ENCODE data around the gene COBLL1. TPM values are rescaled to one million over a fixed set of nuclear protein-coding genes. Genes with fewer than 3 reads are reported as not detected.

The COBLL1 gene
- total and polyA plus RNA-seq, 4 donors: 16.3 to 114 (median 36.4) TPM

DNA sequence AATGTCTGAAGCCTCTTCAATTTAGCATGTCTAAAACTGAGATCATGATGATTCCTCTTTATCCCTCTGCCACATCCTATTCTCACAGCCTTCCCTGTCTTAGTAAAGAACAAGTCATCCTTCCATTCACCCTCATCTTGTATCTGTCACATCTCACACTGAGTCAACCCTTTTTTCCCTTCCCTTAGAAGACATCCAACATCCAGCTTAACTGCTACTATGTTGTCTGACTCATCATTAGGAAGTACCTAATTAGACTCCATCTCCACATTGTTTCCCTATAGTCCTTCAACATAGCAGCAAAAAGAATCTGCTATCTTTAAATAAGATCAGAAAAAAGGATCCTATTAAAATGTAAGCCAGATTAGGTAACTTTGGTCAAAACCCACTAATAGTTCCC, 135.1 kb downstream of the COBLL1 start:
- TF ChIP-seq FOXA2 (IDR thresholded peaks at IDR 0.05) (no peak), YY1 (IDR thresholded peaks at IDR 0.05) (no peak), FOXA1 (IDR thresholded peaks at IDR 0.05) (no peak), RXRA (IDR thresholded peaks at IDR 0.05) (no peak)
- TF ChIP-seq, protein P1, sequence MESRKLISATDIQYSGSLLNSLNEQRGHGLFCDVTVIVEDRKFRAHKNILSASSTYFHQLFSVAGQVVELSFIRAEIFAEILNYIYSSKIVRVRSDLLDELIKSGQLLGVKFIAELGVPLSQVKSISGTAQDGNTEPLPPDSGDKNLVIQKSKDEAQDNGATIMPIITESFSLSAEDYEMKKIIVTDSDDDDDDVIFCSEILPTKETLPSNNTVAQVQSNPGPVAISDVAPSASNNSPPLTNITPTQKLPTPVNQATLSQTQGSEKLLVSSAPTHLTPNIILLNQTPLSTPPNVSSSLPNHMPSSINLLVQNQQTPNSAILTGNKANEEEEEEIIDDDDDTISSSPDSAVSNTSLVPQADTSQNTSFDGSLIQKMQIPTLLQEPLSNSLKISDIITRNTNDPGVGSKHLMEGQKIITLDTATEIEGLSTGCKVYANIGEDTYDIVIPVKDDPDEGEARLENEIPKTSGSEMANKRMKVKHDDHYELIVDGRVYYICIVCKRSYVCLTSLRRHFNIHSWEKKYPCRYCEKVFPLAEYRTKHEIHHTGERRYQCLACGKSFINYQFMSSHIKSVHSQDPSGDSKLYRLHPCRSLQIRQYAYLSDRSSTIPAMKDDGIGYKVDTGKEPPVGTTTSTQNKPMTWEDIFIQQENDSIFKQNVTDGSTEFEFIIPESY (IDR thresholded peaks at IDR 0.05): no peak
- H3K9me3 ChIP-seq (ENCODE audit: control insufficient read depth in 4 of 4, low read length in 3 of 4): no peaks in the 10 kb centered on the region
- no peak for DNase-seq (ENCODE audit: low spot score)
- peaks cover 0 to 25% (median 6%) of the 10 kb centered on the region in 4 donors for H3K36me3 ChIP-seq (ENCODE audit: control insufficient read depth in 4 of 4, insufficient read depth in 3 of 4, low read depth in 1 of 4, low read length in 3 of 4)
- peaks cover 2 to 10% (median 7%) of the 10 kb centered on the region in 4 donors for H3K4me1 ChIP-seq (ENCODE audit: control insufficient read depth in 4 of 4, insufficient read depth in 4 of 4, low read length in 3 of 4)
- H3K9ac ChIP-seq (ENCODE audit: low read depth in 1 of 2, low read length in 2 of 2): no peak overlapping the region
- no peak overlapping the region for H3K27ac ChIP-seq (ENCODE audit: low read depth in 1 of 2, low read length in 2 of 2)
- H3K4me3 ChIP-seq (ENCODE audit: low read depth in 1 of 3, low read length in 3 of 3): no peak overlapping the region
- H3K27me3 ChIP-seq (ENCODE audit: control insufficient read depth in 4 of 4, insufficient read depth in 4 of 4, low read length in 3 of 4): no peaks in the 10 kb centered on the region

DNA sequence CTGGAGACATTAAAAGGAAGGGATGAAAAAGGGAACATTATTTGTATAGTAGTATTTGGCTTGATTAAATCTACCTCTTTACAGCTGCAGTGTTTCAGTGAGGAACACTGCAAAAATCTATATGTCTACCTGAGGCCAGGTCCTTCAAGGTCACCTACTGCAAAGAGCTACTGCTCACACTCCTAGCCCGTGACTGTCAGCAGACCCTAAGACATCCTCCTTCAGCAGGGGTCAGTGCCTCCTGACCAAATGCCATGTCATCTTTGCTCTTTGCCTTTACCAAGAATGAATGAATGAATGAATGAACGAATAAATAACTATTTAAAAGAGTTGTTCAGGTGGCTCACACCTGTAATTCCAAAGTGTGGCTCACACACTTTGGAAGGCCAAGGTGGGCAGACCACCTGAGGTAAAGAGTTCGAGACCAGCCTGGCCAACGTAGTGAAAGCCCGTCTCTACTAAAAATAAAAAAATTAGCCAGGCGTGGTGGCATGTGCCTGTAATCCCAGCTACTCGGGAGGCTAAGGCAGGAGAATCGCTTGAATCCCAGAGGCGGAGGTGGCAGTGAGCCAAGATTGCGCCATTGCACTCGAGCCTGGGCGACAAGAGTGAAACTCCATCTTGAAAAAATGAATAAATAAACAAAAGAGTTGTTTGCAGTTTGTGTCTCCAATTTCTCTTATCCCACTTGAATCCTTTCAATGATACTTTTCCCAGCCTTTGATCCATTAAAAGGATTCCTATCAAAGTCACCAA, 136.0 kb downstream of the COBLL1 start:
- Histone ChIP-seq H3K27ac (ENCODE audit: low read depth in 1 of 2, low read length in 2 of 2) (no peak overlapping the region), H3K9ac (ENCODE audit: low read depth in 1 of 2, low read length in 2 of 2) (no peak overlapping the region), H3K4me3 (ENCODE audit: low read depth in 1 of 3, low read length in 3 of 3) (no peak overlapping the region), H3K4me1 (ENCODE audit: control insufficient read depth in 4 of 4, insufficient read depth in 4 of 4, low read length in 3 of 4) (peaks cover under 1 to 5% (median 3%) of the 10 kb centered on the region in 4 donors), H3K36me3 (ENCODE audit: control insufficient read depth in 4 of 4, insufficient read depth in 3 of 4, low read depth in 1 of 4, low read length in 3 of 4) (peaks cover 0 to 25% (median 6%) of the 10 kb centered on the region in 4 donors), H3K27me3 (ENCODE audit: control insufficient read depth in 4 of 4, insufficient read depth in 4 of 4, low read length in 3 of 4) (no peaks in the 10 kb centered on the region), H3K9me3 (ENCODE audit: control insufficient read depth in 4 of 4, low read length in 3 of 4) (no peaks in the 10 kb centered on the region)
- DNase-seq (ENCODE audit: low spot score): no peak
- TF ChIP-seq, protein P2, sequence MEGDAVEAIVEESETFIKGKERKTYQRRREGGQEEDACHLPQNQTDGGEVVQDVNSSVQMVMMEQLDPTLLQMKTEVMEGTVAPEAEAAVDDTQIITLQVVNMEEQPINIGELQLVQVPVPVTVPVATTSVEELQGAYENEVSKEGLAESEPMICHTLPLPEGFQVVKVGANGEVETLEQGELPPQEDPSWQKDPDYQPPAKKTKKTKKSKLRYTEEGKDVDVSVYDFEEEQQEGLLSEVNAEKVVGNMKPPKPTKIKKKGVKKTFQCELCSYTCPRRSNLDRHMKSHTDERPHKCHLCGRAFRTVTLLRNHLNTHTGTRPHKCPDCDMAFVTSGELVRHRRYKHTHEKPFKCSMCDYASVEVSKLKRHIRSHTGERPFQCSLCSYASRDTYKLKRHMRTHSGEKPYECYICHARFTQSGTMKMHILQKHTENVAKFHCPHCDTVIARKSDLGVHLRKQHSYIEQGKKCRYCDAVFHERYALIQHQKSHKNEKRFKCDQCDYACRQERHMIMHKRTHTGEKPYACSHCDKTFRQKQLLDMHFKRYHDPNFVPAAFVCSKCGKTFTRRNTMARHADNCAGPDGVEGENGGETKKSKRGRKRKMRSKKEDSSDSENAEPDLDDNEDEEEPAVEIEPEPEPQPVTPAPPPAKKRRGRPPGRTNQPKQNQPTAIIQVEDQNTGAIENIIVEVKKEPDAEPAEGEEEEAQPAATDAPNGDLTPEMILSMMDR (IDR thresholded peaks at IDR 0.05; ENCODE audit: low read depth, low read length, missing input control): no peak
- TF ChIP-seq, protein P1 (IDR thresholded peaks at IDR 0.05): no peak
- 87% methylated on average over 12 of the region's 12 CpGs for WGBS

DNA sequence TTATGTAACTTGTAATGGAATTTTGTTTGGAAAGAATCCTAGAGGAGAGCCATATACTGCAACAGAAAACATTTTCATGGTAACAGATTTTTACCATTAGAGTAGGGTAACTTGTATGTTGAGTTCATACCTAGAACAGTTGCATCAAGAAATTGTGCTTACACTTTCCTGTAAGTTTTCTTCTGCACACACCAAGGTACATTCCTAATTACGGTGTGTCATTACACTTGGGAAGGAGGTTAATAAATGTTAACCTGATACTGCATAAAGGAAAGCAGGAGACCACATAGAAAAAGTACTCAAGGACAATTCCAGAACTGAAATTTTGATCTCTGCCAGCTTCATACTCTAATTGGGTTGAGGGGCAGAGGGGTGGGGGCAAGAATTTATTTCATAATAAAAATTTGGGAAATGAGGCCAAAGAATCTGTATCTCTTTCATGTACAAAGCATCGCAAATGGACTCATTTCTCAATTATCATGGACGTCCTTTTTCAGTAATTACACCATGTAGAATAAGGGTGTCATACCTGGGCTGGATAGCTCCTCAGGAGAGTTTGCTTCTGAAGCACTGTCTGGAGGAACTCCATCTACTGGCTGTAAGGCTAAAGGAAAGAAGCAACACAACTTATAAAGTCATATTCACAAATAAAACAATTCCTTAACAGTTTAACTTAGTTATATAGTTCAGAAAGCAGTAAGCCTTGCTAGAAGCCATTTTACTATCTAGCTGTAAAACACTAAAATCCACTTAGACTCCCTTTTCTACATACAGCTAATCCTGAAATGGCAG, 137.5 kb downstream of the COBLL1 start:
- Histone ChIP-seq H3K4me1 (ENCODE audit: control insufficient read depth in 4 of 4, insufficient read depth in 4 of 4, low read length in 3 of 4) (peaks cover 0 to 3% (median under 1%) of the 10 kb centered on the region in 4 donors), H3K27ac (ENCODE audit: low read depth in 1 of 2, low read length in 2 of 2) (no peak overlapping the region), H3K9ac (ENCODE audit: low read depth in 1 of 2, low read length in 2 of 2) (no peak overlapping the region), H3K4me3 (ENCODE audit: low read depth in 1 of 3, low read length in 3 of 3) (no peak overlapping the region), H3K27me3 (ENCODE audit: control insufficient read depth in 4 of 4, insufficient read depth in 4 of 4, low read length in 3 of 4) (no peaks in the 10 kb centered on the region), H3K36me3 (ENCODE audit: control insufficient read depth in 4 of 4, insufficient read depth in 3 of 4, low read depth in 1 of 4, low read length in 3 of 4) (peaks cover 0 to 32% (median 6%) of the 10 kb centered on the region in 4 donors), H3K9me3 (ENCODE audit: control insufficient read depth in 4 of 4, low read length in 3 of 4) (no peaks in the 10 kb centered on the region)
- 90% methylated on average over 3 of the region's 3 CpGs for WGBS
- no peak for DNase-seq (ENCODE audit: low spot score)
- TF ChIP-seq FOXA2 (IDR thresholded peaks at IDR 0.05): no peak
- no peak for TF ChIP-seq YY1 (IDR thresholded peaks at IDR 0.05)
- no peak for TF ChIP-seq FOXA1 (IDR thresholded peaks at IDR 0.05)
- TF ChIP-seq TAF1 (conservative IDR thresholded peaks at IDR 0.05): no peak
- TF ChIP-seq, protein P3, sequence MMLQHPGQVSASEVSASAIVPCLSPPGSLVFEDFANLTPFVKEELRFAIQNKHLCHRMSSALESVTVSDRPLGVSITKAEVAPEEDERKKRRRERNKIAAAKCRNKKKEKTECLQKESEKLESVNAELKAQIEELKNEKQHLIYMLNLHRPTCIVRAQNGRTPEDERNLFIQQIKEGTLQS (IDR thresholded peaks at IDR 0.05): no peak
- TF ChIP-seq EGR1 (IDR thresholded peaks at IDR 0.05; ENCODE audit: low read depth in 2 of 2): no peak
- no peak for TF ChIP-seq SP1 (IDR thresholded peaks at IDR 0.05)
- TF ChIP-seq, protein P4, sequence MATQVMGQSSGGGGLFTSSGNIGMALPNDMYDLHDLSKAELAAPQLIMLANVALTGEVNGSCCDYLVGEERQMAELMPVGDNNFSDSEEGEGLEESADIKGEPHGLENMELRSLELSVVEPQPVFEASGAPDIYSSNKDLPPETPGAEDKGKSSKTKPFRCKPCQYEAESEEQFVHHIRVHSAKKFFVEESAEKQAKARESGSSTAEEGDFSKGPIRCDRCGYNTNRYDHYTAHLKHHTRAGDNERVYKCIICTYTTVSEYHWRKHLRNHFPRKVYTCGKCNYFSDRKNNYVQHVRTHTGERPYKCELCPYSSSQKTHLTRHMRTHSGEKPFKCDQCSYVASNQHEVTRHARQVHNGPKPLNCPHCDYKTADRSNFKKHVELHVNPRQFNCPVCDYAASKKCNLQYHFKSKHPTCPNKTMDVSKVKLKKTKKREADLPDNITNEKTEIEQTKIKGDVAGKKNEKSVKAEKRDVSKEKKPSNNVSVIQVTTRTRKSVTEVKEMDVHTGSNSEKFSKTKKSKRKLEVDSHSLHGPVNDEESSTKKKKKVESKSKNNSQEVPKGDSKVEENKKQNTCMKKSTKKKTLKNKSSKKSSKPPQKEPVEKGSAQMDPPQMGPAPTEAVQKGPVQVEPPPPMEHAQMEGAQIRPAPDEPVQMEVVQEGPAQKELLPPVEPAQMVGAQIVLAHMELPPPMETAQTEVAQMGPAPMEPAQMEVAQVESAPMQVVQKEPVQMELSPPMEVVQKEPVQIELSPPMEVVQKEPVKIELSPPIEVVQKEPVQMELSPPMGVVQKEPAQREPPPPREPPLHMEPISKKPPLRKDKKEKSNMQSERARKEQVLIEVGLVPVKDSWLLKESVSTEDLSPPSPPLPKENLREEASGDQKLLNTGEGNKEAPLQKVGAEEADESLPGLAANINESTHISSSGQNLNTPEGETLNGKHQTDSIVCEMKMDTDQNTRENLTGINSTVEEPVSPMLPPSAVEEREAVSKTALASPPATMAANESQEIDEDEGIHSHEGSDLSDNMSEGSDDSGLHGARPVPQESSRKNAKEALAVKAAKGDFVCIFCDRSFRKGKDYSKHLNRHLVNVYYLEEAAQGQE (IDR thresholded peaks at IDR 0.05): no peak
